H1 (cell line): ENCODE results near the gene CHST1. TPM values are rescaled to one million over a fixed set of nuclear protein-coding genes. Genes with fewer than 3 reads are reported as not detected.

ENCODE experiments used
- CTCF ChIA-PET: fragments of 300-600 bp; sonication (Branson Sonifier 250); formaldehyde crosslinking; loops from one replicate; lab custom pipeline; 2021; ENCODE audit not compliant: partially characterized antibody; lab: Charles Lee
- POLR2A ChIA-PET: fragments of 300-600 bp; sonication (Branson Sonifier 250); formaldehyde crosslinking; loops from one replicate; lab custom pipeline; 2021; ENCODE audit warnings: inconsistent platforms; ENCODE audit not compliant: partially characterized antibody; lab: Charles Lee
- DNase-seq, 2 experiments: peaks; one replicate each; pipeline versions ENCODE4 v3.0.0 to v3.0.0-alpha.2; 2010 to 2022; ENCODE audit warnings: low spot score in 2 of 2, low read depth in 1 of 2, mixed read lengths in 1 of 2
- FAIRE-seq: peaks from 2 replicates; lab custom pipeline; 2011; peaks lifted over from hg19 to GRCh38; lab: Jason Lieb, UNC
- H2AFZ ChIP-seq: 2 replicates; pipeline ENCODE4 v1.8.1; 2012; ENCODE audit warnings: low read length, inconsistent platforms
- H2AK5ac ChIP-seq: 2 replicates; pipeline ENCODE4 v1.6.1; 2013; ENCODE audit warnings: low read depth, low read length
- H2BK120ac ChIP-seq: replicated peaks from 2 replicates; pipeline ENCODE3; 2013; ENCODE audit warnings: low read depth, low read length, inconsistent platforms
- H2BK12ac ChIP-seq: 2 replicates; pipeline ENCODE4 v1.6.1; 2013; ENCODE audit warnings: low read depth, low read length
- H2BK15ac ChIP-seq: 2 replicates; pipeline ENCODE4 v1.6.1; 2013; ENCODE audit warnings: low read length
- H2BK20ac ChIP-seq: 2 replicates; pipeline ENCODE4 v1.6.1; 2013; ENCODE audit warnings: low read length
- H2BK5ac ChIP-seq: 2 replicates; pipeline ENCODE4 v1.6.1; 2013; ENCODE audit warnings: low read depth, low read length
- H3K14ac ChIP-seq: 2 replicates; pipeline ENCODE4 v1.6.1; 2013; ENCODE audit warnings: inconsistent platforms; ENCODE audit not compliant: insufficient read length
- H3K18ac ChIP-seq: 2 replicates; pipeline ENCODE4 v1.6.1; 2013; ENCODE audit warnings: low read length; ENCODE audit errors: extremely low read depth
- H3K23ac ChIP-seq: 2 replicates; pipeline ENCODE4 v1.6.1; 2013; ENCODE audit warnings: inconsistent platforms; ENCODE audit not compliant: insufficient read length
- H3K23me2 ChIP-seq: 2 replicates; pipeline ENCODE4 v1.6.1; 2013; ENCODE audit warnings: low read depth, low read length
- H3K27ac ChIP-seq: 2 replicates; pipeline ENCODE4 v1.6.1; 2011; ENCODE audit warnings: low read depth, low read length, inconsistent platforms
- H3K27me3 ChIP-seq, 4 experiments: replicated peaks in 1 of 4; 1 replicate in 1 of 4; 2 replicates in 3 of 4; pipeline versions ENCODE4 v1.6.1 to v1.8.1; 2011 to 2013; ENCODE audit warnings: low read length in 3 of 4, mild to moderate bottlenecking in 3 of 4, inconsistent platforms in 2 of 4, mixed read lengths in 2 of 4, moderate library complexity in 1 of 4; ENCODE audit not compliant: control insufficient read depth in 3 of 4, insufficient read depth in 3 of 4; ENCODE audit errors: extremely low read depth in 1 of 4
- H3K36me3 ChIP-seq, 4 experiments: 2 replicates each; pipeline versions ENCODE4 v1.6.1 to v1.8.1; 2011 to 2013; ENCODE audit warnings: mild to moderate bottlenecking in 4 of 4, low read length in 3 of 4, moderate library complexity in 2 of 4, control low read depth in 1 of 4, inconsistent platforms in 1 of 4; ENCODE audit not compliant: insufficient read depth in 4 of 4, control insufficient read depth in 2 of 4
- H3K4ac ChIP-seq: replicated peaks from 2 replicates; pipeline ENCODE3; 2013; ENCODE audit warnings: low read length, low read depth, mixed read lengths, inconsistent platforms; ENCODE audit not compliant: insufficient read length
- H3K4me1 ChIP-seq, 4 experiments: replicated peaks in 1 of 4; 1 replicate in 1 of 4; 2 replicates in 3 of 4; pipeline versions ENCODE4 v1.6.1 to v1.8.1; 2011 to 2013; ENCODE audit warnings: low read length in 3 of 4, inconsistent platforms in 2 of 4, mixed read lengths in 1 of 4; ENCODE audit not compliant: insufficient read depth in 4 of 4, control insufficient read depth in 3 of 4
- H3K4me2 ChIP-seq, 2 experiments: 2 replicates each; pipeline versions ENCODE4 v1.6.1 to v1.8.1; 2011 to 2013; ENCODE audit warnings: low read depth in 2 of 2, low read length in 2 of 2, control low read depth in 1 of 2, inconsistent platforms in 1 of 2, mild to moderate bottlenecking in 1 of 2; ENCODE audit not compliant: insufficient read depth in 1 of 2
- H3K4me3 ChIP-seq, 4 experiments: fragments of 200-600, 300-600 bp in 1 of 4; sonication (generic), shearing (Covaris generic), sonication (Bioruptor Twin) in 1 of 4; 2 replicates each; pipeline versions ENCODE4 v1.5.1 to v1.8.1; 2011 to 2016; ENCODE audit warnings: low read length in 4 of 4, low read depth in 3 of 4, control low read depth in 2 of 4, inconsistent platforms in 2 of 4, mild to moderate bottlenecking in 2 of 4, mixed read lengths in 1 of 4, moderate library complexity in 1 of 4; ENCODE audit not compliant: insufficient read depth in 2 of 4; ENCODE audit errors: extremely low read depth in 1 of 4
- H3K56ac ChIP-seq: replicated peaks from 2 replicates; pipeline ENCODE3; 2013; ENCODE audit warnings: low read depth, mild to moderate bottlenecking, mixed read lengths, low read length, inconsistent platforms; ENCODE audit not compliant: insufficient read length
- H3K79me1 ChIP-seq: 2 replicates; pipeline ENCODE4 v1.6.1; 2013; ENCODE audit warnings: low read depth, low read length, control low read depth
- H3K79me2 ChIP-seq, 2 experiments: 2 replicates each; pipeline versions ENCODE4 v1.6.1 to v1.8.1; 2012 to 2013; ENCODE audit warnings: low read length in 2 of 2, mild to moderate bottlenecking in 2 of 2, inconsistent platforms in 1 of 2; ENCODE audit not compliant: insufficient read depth in 2 of 2, control insufficient read depth in 1 of 2
- H3K9ac ChIP-seq, 4 experiments: replicated peaks in 1 of 4; 1 replicate in 1 of 4; 2 replicates in 3 of 4; pipeline versions ENCODE4 v1.6.1 to v1.8.1; 2011 to 2013; ENCODE audit warnings: low read depth in 3 of 4, low read length in 3 of 4, control low read depth in 2 of 4, mild to moderate bottlenecking in 2 of 4, moderate library complexity in 2 of 4, inconsistent platforms in 1 of 4; ENCODE audit errors: extremely low read depth in 1 of 4
- H3K9me3 ChIP-seq, 2 experiments: 2 replicates each; pipeline versions ENCODE4 v1.6.1 to v1.8.1; 2012 to 2013; ENCODE audit warnings: mild to moderate bottlenecking in 2 of 2, moderate library complexity in 2 of 2, control low read depth in 1 of 2, inconsistent platforms in 1 of 2, low read depth in 1 of 2, low read length in 1 of 2, mixed read lengths in 1 of 2; ENCODE audit not compliant: insufficient read depth in 2 of 2
- H4K20me1 ChIP-seq, 2 experiments: replicated peaks in 1 of 2; 2 replicates each; pipeline versions ENCODE3 to v1.8.1; 2011 to 2013; ENCODE audit warnings: inconsistent platforms in 2 of 2, low read length in 2 of 2, mild to moderate bottlenecking in 1 of 2; ENCODE audit not compliant: insufficient read depth in 2 of 2, control insufficient read depth in 1 of 2
- H4K5ac ChIP-seq: 2 replicates; pipeline ENCODE4 v1.6.1; 2013; ENCODE audit warnings: low read length, low read depth, mixed read lengths, inconsistent platforms; ENCODE audit not compliant: insufficient read length
- H4K8ac ChIP-seq: 2 replicates; pipeline ENCODE4 v1.8.0; 2013; ENCODE audit warnings: mild to moderate bottlenecking, moderate library complexity, low read length, inconsistent platforms; ENCODE audit not compliant: insufficient read depth; ENCODE audit errors: extremely low read depth
- H4K91ac ChIP-seq: replicated peaks from 2 replicates; pipeline ENCODE3; 2013; ENCODE audit warnings: low read length, mixed read lengths, inconsistent platforms; ENCODE audit not compliant: insufficient read length
- CBX5 ChIP-seq: fragments of 300-800, 300-1000 bp; sonication (generic); IDR thresholded peaks from 2 replicates; pipeline ENCODE4 v1.7.1; 2016; ENCODE audit warnings: antibody characterized with exemption, low read length, low read depth
- NANOG ChIP-seq: IDR thresholded peaks from 2 replicates; pipeline ENCODE4 v1.6.1; 2011; ENCODE audit warnings: low read length, low read depth, mild to moderate bottlenecking, inconsistent platforms; ENCODE audit not compliant: insufficient read depth, poor library complexity, severe bottlenecking
- NRF1 ChIP-seq: IDR thresholded peaks from 2 replicates; pipeline ENCODE4 v1.6.1; 2011; ENCODE audit warnings: mild to moderate bottlenecking, low read depth, low read length, improper control_type of control experiment
- POLR2AphosphoS5 ChIP-seq: IDR thresholded peaks from 2 replicates; pipeline ENCODE4 v1.6.1; 2011; ENCODE audit warnings: low read depth, low read length
- RFX5 ChIP-seq: IDR thresholded peaks from 2 replicates; pipeline ENCODE4 v1.6.1; 2011; ENCODE audit warnings: low read depth, low read length, improper control_type of control experiment, borderline replicate concordance
- SIX5 ChIP-seq: IDR thresholded peaks from 2 replicates; pipeline ENCODE4 v1.6.1; 2011; ENCODE audit warnings: mild to moderate bottlenecking, low read depth, low read length
- TCF12 ChIP-seq: IDR thresholded peaks from 2 replicates; pipeline ENCODE4 v1.6.1; 2011; ENCODE audit warnings: low read depth, mild to moderate bottlenecking, low read length
- WGBS, 2 experiments: shearing (Covaris generic) in 1 of 2; methylation state at CpG; one replicate each; pipeline versions ENCODE4 v1.1.6 to v1.1.7; 2013 to 2015; ENCODE audit warnings: low lambda C conversion rate in 2 of 2, mixed read lengths in 2 of 2, inconsistent platforms in 1 of 2, low coverage in 1 of 2, missing lambda C conversion rate in 1 of 2; ENCODE audit not compliant: insufficient replicate concordance in 2 of 2, insufficient coverage in 1 of 2, insufficient read length in 1 of 2; ENCODE audit errors: extremely low coverage in 1 of 2, missing lambda C conversion rate in 1 of 2; 5-methylcytosine and 5-hydroxymethylcytosine counted together
- polyA plus RNA-seq, 7 experiments: library from polyadenylated mRNA; depleted of rRNA in 3 of 7; stranded (reverse) in 5 of 7; unstranded in 2 of 7; fragments of >200 nt in 5 of 7; fragments of 200-250 nt in 2 of 7; gene quantifications; 1 replicate in 5 of 7; 2 replicates in 1 of 7; 4 replicates in 1 of 7; pipeline versions ENCODE4 v1.2.1 to v1.2.3, GENCODE V29; 2011 to 2013; ENCODE audit warnings: missing spikeins in 2 of 7, mixed read lengths in 2 of 7
- total RNA-seq: library from RNA; stranded (reverse); fragmentation: NEBNext Ultra II Directional; extraction: Animal tissue kit (Norgen Biotek cat#: 25700); gene quantifications from 2 replicates; pipeline ENCODE4 v1.2.1, GENCODE V29; 2021

The CHST1 gene
- total and polyA plus RNA-seq, 2 of the 8 experiments (the other 6 are each of a cell fraction or from before 2014, with no cell fraction given): 1.6 to 3.8 TPM

GRCh38 chr11:45673441-45673840 lies 8.0 kb upstream of the CHST1 start:
- H4K8ac ChIP-seq: no peak overlapping the region
- H3K79me2 ChIP-seq: no peaks in the 10 kb centered on the region
- no peak overlapping the region for H2AK5ac ChIP-seq
- H3K4me3 ChIP-seq: no peak overlapping the region
- no peaks in the 10 kb centered on the region for H3K36me3 ChIP-seq
- H2BK12ac ChIP-seq: no peak overlapping the region
- H2BK15ac ChIP-seq: no peak overlapping the region
- no peak for DNase-seq
- H4K20me1 ChIP-seq: no peaks in the 10 kb centered on the region
- 86% methylated on average over 4 of the region's 4 CpGs; no CpG with 5 or more reads in 1 of the 2 experiments for WGBS, 2 experiments
- H3K4me2 ChIP-seq: no peak overlapping the region
- no peak overlapping the region for H2BK120ac ChIP-seq
- no peak overlapping the region for H3K4ac ChIP-seq
- peaks cover 0 to 7% (median 2%) of the 10 kb centered on the region in 4 experiments; a peak in 3 of 7 replicates for H3K4me1 ChIP-seq
- no peak overlapping the region for H3K23ac ChIP-seq
- TF ChIP-seq CBX5 (no peak), TCF12 (no peak), SIX5 (no peak), RFX5 (no peak), NANOG (no peak), POLR2AphosphoS5 (no peak), NRF1 (no peak)
- no peaks in the 10 kb centered on the region for H3K9me3 ChIP-seq
- H2AFZ ChIP-seq: no peak overlapping the region
- H2BK20ac ChIP-seq: no peak overlapping the region
- no peak for FAIRE-seq
- H3K27ac ChIP-seq: no peak overlapping the region
- POLR2A ChIA-PET: interaction anchor here (1.3 kb wide), 1 partner anchor 319 kb away, joined by 3 read pairs; no protein-coding TSS in a partner anchor
- no peak overlapping the region for H3K18ac ChIP-seq
- H3K56ac ChIP-seq: no peak overlapping the region
- no peaks in the 10 kb centered on the region for H3K79me1 ChIP-seq
- no peaks in the 10 kb centered on the region for H3K23me2 ChIP-seq
- H2BK5ac ChIP-seq: no peak overlapping the region
- H4K5ac ChIP-seq: no peak overlapping the region
- H3K27me3 ChIP-seq: no peaks in the 10 kb centered on the region; a peak in 1 of 7 replicates
- H3K9ac ChIP-seq: no peak overlapping the region
- no peak overlapping the region for H4K91ac ChIP-seq
- CTCF ChIA-PET: interaction anchor here (1.0 to 2.2 kb wide), 4 partner anchors 19 to 302 kb away, joined by 3 to 5 read pairs (median 4); no protein-coding TSS in a partner anchor
- no peak overlapping the region for H3K14ac ChIP-seq
